Stimulated activated CD4-positive, alpha-beta T cell treated with anti-CD3 and anti-CD28 coated beads, Interleukin-15, amount 100 ng/mL, for 24 hours (primary cell): ENCODE measurements around the gene FBXW11.
"Not testable (repeated sequence)": the region's sequence is repeated elsewhere in the genome, so short reads cannot be mapped to it uniquely, and the experiment has no call there.

Experiments
- DNase-seq: peaks from one replicate; pipeline ENCODE4 v3.0.0-alpha.2; 2020

The FBXW11 gene

DNA sequence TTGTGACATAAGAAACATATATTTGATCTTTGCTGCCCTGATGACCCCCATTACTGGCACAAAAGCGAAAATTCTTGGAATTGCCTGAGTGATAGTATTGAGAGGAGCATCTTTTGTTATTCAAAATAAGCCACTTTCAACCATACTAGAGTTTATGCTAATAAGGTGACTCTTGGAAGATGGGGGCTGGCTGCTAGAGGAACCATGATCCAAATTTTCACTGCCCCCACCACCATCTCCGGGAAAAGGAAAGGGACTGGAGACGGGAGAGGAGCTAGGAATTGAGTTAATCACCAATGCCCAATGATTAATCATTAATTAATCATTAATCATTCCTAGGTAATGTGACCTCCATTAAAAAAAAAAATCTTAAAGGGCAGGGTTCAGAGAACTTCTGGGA is 25.6 kb downstream of the FBXW11 start:
- no peak for DNase-seq

DNA sequence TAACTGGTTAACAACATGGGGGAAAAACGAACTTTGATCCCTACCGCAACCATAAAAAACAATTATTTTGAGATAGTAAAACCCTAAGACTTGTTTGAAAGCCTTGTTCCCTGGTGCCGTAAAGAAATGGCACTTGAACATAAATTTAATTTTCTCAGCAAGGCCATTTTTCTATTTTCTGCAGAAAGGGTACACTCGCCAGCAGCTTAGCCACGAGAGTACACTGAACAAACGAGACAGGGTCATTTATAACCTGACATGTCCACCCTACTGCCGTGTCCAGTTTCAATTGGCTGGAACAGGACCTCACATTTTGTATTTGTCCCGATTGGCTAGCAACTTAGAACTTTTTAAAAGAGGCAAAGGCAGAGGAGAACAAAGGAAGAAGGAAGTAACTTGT is 26.8 kb downstream of the FBXW11 start:
- no peak for DNase-seq

DNA sequence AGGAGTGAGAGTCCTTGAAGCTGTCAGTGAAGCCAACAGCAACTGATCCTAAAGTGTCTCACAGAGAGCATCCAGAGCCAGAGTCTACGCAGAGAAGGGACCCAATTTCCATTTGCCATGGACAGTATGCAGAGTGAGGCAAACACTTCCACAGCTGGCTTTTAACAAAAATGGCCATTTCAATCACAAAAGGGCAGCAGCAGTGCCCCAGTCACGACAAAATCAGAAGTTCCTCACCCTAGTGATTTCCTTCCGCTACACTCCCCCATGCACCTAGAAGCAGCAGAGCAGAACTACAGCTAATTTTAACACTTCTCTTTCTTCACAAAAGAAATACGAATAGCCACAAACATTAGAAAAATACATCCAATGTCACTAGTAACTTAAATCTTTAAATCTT is 27.9 kb downstream of the FBXW11 start:
- no peak for DNase-seq

DNA sequence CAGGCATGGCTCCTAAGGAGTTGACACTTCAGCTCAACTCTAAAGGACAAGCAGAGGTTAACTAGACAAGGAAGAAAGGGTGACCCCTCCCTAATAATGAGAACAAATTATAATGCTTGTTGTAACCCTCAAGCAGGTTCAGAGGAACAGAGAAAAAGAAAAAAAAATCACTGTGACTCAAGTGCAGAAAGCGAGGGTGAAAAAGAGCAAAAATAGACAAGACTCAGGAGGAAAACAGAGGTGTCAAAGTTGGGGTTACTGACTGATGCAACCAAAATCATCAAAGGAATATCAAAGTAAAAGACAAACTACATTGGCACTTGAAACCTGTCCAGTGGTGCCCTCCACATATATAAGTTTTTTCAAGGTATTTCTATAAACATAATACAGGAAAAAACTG is 28.4 kb downstream of the FBXW11 start:
- DNase-seq, result no peak

DNA sequence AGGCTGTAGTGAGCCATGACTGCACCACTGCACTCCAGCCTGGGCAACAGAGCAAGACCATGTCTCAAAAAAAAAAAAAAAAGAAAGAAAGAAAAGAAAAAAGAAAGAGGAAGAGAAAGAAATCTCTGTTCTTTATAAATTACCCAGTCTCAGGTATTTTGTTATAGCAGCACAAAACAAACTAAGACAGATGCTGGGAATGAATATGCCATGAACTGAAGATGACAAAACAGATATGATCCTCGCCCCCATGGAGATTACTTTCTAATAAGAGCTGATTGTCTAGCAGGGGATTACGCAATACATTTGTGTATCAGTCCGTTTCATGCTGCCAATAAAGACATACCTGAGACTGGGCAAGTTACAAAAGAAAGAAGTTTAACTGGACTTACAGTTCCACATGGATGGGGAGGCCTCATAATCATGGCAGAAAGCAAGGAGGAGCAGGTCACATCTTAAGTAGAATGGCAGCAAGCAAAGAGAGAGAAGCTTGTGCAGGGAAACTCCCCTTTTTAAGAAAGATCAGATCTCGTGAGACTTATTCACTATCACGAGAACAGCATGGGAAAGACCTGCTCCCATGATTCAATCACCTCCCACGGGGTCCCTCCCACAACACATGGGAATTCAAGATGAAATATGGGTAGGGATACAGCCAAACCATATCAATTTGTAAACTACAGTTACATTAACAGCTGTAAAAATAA is 29.0 kb downstream of the FBXW11 start:
- DNase-seq, result not testable (repeated sequence)

DNA sequence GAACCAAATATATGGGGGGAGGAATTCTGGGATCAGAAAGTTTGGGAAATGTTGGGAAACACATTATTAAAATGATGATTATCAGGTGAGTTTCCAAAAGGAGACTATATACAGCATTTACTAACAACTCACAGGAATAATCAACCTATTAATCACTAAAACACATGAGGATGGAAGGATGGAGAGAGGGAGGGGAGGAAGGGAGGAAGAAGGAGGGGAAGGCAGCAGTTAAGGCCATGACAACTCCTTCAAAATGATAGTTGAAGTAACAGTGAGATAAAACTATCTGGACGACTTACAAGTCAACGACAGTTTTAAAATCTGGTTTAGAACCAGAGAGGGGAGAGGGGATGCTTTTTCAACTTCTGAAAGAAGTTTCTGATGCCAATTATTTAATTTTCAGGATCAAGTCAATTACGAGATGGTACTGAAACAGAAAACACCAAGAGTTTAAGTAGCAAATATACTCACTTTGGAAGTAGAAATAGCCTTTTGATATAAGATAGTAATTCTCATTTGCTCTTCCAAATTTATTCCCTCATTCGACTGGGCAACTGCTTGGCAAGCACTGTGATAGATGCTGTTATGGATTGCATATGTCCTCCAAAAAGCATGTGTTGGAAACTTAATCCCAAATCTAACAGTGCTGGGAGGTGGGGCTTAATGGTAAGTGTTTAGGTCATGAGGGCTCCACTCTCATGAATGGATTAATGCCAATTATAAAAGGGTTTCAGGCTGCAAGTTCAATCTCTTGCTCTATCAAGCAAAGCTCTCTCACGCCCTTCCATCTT is 30.4 kb downstream of the FBXW11 start:
- DNase-seq, result no peak

DNA sequence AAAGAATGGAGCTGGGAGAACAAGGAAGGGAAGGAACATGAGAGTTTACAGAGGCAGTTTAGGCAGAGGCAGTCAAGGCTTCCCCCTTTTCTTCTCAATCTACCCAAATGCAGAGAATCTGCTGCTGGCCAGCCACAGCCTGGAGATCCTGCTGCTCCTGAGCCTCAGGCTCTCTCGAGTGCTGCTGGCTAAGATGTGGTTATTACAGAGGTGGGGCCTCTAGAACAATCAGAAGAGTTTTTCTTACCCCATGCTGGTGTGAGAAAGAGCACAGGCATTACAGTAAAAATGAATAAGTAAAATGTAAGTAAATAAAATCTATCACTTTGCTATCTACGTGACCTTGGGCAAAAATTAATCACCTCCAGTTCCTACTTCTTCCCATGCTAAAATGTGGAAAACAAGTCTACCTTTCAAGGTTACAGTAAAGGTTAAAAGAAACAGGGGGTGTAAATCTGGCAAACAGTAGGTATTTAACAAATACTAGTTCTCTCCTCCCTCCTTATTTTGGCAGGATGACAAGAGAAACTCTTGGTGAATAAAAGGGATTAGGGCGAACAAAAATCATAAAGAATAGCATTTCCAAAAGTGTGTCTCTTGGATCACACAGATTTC is 31.1 kb downstream of the FBXW11 start:
- DNase-seq, result no peak

DNA sequence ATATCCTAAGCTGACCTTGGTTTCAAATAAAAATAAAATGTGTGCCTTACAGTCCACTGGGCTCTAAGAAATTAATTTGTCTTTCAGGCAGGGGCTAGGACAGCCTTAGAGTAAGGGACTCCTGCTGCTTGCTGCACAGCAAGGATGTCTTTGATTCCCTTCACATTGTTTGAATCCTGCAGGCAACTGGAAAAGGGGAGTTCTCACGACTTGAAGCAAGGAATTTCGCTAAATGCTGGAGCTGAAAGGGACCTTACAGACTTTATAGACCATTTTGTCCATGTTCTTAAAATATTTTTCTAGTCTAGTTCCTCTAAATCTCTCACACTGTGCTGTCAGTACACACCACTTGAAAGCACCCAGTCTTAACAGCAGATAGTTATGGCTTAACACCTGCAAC is 35.6 kb downstream of the FBXW11 start:
- DNase-seq, result no peak

DNA sequence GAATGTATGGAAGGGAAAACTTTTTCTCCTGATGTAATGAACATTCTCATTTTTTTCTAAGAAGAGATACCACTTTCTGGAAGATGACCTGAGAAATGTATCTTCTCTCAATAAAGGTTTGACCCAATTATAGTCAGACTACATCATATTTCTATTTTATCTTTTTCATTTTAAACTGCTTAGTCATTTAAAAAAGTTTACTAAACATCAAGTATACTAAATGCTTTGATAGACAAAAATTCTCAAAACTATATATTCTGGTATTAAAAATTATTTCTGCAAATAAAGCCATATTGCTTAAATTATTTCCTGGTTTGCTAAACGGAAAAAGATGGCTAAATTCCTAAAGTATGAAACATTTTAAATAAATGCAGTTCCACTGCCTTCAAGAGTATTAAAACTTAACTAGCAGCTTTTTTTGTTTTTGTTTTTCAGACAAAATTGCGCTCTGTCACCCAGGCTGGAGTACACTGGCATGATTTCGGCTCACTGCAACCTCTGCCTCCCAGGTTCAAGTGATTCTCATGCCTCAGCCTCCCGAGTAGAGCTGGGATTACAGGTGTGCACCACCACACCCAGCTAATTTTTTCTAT is 37.1 kb downstream of the FBXW11 start:
- DNase-seq, result no peak

DNA sequence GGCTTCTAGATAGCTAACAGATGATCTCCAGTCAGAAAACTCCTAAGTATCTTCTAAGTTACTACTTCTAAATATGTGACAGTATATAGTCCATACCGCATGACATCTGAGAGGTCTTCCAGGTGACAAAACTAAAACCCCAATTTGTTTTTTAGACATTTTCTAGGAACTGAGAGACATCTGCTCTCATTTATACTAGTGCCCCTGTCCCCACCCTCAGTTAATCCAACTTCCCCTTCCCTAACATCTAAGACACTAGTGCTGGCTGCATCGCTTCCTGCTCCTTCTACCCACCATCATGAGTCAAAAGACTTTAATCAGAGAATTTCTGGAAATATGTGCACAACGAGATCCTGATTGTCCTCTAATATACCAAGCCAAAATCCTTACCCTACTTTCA is 37.9 kb downstream of the FBXW11 start:
- DNase-seq, result no peak

DNA sequence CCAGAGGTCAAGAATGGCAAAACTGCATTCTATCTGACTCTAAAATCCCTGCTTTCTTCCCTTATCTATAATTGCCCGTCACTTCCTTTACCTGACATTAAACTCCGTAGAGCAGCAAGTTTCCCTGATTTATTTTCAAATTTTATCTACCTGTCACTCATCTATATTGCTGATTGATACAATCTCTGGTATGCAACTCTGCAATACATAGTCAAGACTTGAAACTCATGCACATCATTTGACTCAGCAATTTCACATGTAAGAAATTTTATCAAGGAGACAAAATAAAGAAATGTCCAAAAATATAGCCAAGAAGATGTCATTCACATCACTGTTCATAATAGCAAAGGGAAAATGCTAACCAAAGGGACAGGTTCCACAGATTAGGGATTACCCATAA is 39.5 kb downstream of the FBXW11 start:
- no peak for DNase-seq

DNA sequence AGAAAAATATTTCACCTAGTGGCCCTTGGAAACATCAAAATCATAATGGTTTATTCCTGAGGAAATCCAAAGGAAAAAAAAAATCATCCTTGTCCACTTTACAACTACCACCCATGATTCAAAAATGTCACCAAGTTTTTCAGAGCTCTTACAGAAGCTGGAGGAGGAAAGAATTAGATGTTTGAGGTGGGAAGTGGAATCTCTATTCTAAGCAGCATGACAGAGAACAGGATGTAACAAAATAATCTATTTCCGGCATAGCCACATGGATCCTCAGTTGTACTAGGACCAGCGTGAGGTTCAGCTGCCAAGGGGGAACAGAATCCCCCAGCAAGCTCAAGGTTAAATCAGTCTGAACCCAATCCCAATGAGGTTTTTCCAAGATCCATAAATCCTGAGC is 40.2 kb downstream of the FBXW11 start:
- no peak for DNase-seq

DNA sequence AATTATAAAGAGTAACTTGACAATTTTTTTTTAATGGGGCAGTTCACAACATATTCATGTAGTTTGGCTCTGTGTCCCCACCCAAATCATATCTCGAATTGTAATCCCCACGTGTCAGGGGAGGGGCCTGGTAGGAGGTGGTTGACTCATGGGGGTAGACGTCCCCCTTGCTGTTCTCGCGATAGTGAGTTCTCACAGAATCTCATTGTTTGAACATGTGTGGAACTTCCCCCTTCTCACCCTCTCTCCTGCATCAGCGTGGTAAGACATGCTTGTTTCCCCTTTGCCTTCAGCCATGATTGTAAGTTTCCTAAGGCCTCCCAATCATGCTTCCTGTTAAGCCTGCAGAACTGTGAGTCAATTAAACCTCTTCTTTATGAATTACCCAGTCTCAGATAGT is 40.7 kb downstream of the FBXW11 start:
- peak; percentile 55 for DNase-seq

DNA sequence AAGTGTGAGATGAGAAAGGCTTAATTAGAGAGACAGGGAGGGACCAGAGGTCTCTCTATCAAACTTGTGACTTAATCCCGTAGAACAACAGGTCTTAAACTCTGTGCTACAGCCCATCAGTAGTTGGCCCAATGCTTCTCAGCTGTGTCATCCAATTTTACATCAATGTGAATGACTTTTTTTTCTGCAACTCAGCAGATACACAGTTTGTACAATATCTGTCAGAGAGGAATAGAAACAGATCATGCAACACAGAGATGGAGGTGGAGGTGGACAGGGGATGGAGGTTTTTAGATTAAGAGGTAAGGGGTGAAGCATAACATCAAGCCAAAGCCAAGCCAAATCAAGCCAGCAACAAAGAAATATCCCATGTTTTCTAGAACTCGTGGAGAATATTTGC is 43.0 kb downstream of the FBXW11 start:
- no peak for DNase-seq

DNA sequence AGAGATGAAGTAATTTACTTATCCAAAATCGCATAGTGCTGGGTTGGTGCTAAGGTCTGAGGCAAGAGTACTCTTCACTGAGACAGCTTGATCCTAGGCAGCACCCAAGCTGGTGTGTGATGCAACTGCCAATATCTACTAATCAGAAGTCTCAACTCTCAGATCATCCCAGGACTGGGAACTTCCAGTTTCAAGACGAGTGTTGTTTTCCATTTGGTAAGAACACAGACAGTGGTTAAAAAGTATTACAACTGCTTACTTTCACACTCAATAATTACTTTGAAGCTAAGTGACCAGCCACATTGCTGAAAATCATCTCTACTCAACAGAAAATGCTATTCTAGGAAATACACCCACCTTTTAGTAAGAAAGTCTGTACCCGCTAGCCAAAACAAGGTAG is 45.3 kb downstream of the FBXW11 start:
- DNase-seq, result peak; percentile 58

DNA sequence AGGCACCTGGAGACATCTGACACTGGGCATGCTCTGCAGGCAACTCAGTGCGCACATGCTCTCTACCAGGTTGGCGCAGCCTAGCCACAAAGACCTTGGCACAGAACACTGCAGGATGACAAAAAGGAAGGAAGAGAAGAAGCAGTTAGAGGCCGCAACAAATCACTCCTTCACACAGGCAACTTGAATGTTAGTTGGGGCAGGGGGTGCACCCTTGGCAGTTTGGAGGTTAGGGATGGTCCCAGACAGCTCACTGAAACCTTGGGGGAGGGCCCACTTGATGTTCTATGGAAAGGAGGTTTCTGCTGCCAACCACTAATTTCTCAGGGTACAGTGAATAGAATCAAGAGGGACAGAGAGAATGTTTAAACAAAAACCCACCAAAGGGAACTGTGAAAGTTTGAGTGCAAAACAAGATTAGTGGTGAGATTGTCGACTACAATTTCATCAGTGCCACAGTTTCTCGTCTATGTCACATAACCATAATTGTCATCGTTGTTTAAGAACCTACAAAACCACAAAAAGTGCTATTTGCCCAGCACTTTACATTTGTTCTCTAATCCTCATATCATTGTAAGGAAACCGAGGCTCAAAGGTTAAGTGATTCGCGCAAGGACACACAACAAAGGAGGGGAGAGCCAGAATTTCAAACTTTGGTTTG is 48.7 kb downstream of the FBXW11 start:
- DNase-seq, result peak; percentile 81

DNA sequence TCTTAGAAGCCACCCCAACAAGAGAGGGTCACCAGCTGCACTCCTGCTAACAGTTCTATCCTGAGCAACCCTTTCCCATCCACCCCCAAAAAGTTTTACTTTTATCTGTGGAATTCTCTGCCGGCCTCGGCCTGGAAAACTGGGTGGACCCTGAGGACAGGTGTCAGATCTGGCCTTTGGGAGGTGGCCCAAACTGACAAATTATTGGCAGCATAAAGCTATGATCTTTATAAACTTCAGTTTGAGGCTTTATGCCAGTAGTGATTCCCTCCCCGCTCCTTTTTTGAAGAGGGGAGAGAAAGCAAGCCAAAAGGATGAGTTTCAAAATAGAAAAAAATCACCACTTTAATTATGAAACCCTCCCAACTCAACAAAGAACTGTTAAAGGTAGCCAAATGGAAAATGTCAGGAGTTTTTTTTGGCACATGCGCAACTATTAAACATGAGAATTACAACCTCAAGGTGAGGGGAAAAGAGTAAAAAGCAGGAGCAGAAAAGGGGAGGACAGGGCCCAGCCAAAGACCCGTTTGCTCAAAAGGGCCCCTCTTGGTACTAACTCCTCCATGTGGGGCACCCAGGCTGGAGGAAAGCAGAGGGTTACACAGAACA is 49.4 kb downstream of the FBXW11 start:
- no peak for DNase-seq

DNA sequence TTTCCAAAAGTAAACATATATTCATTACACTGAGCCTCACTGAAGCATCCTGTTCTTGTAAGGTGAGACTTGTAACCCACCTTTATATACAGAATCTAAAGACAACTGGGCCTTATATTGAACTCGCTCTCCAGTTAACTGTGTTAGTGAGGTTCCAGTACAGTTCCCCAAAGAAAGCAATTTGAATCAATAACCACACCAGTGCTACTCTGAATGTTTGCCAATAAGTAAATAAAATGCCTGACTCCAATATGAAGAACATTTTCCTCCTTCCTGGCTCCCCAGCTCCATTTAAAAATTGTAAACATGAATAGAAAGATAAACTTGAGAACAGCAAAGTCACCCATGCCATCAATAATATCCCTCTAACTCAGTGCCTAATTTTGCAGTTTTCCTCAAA is 50.1 kb downstream of the FBXW11 start:
- no peak for DNase-seq

DNA sequence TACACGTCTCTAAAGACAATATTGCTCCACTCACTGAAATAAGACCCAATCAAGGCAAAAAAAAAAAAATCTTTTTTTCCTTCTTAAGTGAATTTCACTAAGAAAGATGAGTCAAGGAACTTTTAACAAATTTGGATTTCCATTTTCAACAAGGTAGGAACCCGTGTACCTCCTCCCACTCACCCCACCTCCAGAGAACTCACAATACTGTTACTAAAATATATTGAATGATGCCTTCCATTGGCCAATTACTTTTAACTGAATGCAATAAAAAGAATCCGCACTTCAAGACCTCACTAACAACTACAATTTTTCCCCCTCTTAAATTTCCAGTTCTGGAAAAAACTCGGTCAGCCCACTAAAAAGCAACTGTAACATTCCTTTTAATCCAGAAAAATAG is 50.7 kb downstream of the FBXW11 start:
- no peak for DNase-seq

DNA sequence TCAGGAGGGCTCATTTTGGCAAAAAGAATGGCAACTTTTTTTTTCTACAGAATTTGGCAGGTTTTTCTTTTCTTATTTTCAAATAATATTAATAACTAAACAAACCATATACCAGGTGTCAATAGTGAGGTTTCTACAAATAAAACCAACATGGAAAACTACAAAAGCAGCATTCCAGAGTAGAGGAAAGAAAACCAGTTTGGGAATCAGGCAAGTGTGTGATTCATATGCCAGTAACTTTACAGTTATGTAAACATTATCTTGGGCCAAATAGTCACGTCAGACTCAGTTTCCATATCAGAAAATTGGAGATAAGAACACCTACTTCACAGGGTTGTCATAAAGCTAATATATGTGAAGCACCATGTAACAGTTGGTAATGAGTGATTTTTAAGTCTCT is 51.7 kb downstream of the FBXW11 start:
- DNase-seq, result no peak

DNA sequence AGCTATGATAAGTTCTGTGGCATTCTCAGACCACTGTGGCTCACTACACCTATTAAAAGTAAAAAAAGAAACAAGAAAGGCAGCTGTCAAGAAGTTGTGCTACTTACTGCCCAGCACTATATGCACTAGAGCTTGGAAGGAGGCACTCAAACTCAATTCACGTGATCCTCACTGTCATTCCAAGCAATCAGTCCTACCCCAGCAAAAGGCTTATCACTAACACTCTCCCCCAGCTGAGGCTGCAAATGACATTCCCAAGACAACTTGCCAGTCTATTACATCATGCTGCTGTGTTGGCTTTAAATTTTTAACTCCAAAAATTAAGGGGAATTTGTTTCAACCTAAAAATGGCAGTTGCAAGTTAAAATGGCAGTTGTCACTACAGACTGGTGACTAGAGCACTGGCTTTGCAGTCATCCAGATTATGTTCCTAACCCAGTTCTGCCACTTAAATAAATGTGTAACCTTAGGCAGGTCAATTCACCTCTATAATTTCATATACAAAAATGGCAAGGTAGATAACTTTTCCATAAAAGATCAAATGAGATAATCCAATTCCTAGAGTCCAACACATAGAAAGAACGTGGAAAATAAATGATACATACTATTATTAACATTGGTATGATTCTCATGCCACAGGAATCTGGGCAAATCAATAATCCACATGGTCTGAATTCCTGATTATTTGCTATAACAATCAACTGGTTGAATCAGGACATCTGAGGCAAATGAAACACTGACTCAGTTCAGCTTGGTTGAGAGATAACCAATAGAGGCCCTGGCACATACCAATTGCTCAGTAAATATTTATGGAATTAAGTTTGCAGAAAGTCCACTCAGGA is 52.4 kb downstream of the FBXW11 start:
- DNase-seq, result no peak

DNA sequence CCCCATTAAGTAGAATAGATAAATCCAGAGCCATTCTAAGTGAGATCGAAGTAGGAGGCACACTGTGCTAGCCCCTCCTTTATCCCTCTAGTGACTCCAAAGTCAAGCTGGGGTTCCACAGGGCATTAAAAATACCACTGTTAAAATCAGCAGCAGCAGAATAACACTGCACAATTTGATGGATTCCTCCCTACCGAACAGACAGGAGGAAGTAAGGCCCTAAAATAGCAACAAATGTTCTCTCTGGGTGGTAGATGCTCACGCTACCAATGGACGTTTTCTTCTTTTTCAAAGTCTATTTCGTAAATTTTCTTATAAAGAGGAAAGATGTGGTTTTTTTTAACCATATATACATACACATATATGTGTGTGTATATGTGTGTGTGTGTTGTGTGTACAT is 54.4 kb downstream of the FBXW11 start:
- no peak for DNase-seq
